ENCODE results near the gene DNAH6.

The DNAH6 gene

GRCh38 chr2:84788498-84788897 lies 272.2 kb downstream of the DNAH6 start:
- Histone ChIP-seq H3K4me1 (ENCODE audit: insufficient read depth, low read length) (no peaks in the 10 kb centered on the region), H3K36me3 (ENCODE audit: insufficient read depth, low read length) (no peaks in the 10 kb centered on the region), H3K27ac (ENCODE audit: low read length) (no peak overlapping the region), H3K4me2 (ENCODE audit: insufficient read depth, low read length) (no peak overlapping the region), H3K9me3 (ENCODE audit: insufficient read depth, low read length, severe bottlenecking) (no peaks in the 10 kb centered on the region), H3K27me3 (ENCODE audit: insufficient read depth, low read length, poor library complexity) (no peaks in the 10 kb centered on the region), H4K20me1 (ENCODE audit: insufficient read depth, low read length) (no peaks in the 10 kb centered on the region), H3K9ac (ENCODE audit: low read depth, low read length) (no peak overlapping the region), H3K79me2 (ENCODE audit: insufficient read depth, low read length) (no peaks in the 10 kb centered on the region), H2AFZ (ENCODE audit: low read depth, low read length) (no peak overlapping the region), H3K4me3 (ENCODE audit: low read depth in 1 of 2, low read length in 2 of 2) (no peak overlapping the region)
- no peak for DNase-seq
- TF ChIP-seq CTCF (IDR thresholded peaks at IDR 0.05; ENCODE audit: borderline replicate concordance, extremely low read depth, low read length, poor library complexity, severe bottlenecking): no peak
- no peak for TF ChIP-seq EZH2 (IDR thresholded peaks at IDR 0.05; ENCODE audit: borderline replicate concordance, low read depth, low read length, severe bottlenecking)
- ATAC-seq (ENCODE audit: insufficient read depth, low read depth): no peak

- Histone ChIP-seq H4K20me1 (ENCODE audit: insufficient read depth, low read length) (no peaks in the 10 kb centered on the region), H3K27ac (ENCODE audit: low read length) (no peak overlapping the region), H3K36me3 (ENCODE audit: insufficient read depth, low read length) (no peaks in the 10 kb centered on the region), H3K4me1 (ENCODE audit: insufficient read depth, low read length) (no peaks in the 10 kb centered on the region), H3K9ac (ENCODE audit: low read depth, low read length) (no peak overlapping the region), H3K4me2 (ENCODE audit: insufficient read depth, low read length) (no peak overlapping the region), H3K9me3 (ENCODE audit: insufficient read depth, low read length, severe bottlenecking) (no peaks in the 10 kb centered on the region), H3K27me3 (ENCODE audit: insufficient read depth, low read length, poor library complexity) (no peaks in the 10 kb centered on the region), H3K4me3 (ENCODE audit: low read depth in 1 of 2, low read length in 2 of 2) (no peak overlapping the region), H2AFZ (ENCODE audit: low read depth, low read length) (no peak overlapping the region), H3K79me2 (ENCODE audit: insufficient read depth, low read length) (no peaks in the 10 kb centered on the region)
- no peak for TF ChIP-seq CTCF (IDR thresholded peaks at IDR 0.05; ENCODE audit: borderline replicate concordance, extremely low read depth, low read length, poor library complexity, severe bottlenecking)
- TF ChIP-seq EZH2 (IDR thresholded peaks at IDR 0.05; ENCODE audit: borderline replicate concordance, low read depth, low read length, severe bottlenecking): no peak
- ATAC-seq (ENCODE audit: insufficient read depth, low read depth) (no peak), DNase-seq (no peak)
These were observed 276.7 kb downstream of the DNAH6 start for GRCh38 chr2:84792856-84793522.

GRCh38 chr2:84793641-84794040 lies 277.3 kb downstream of the DNAH6 start:
- H3K9ac ChIP-seq (ENCODE audit: low read depth, low read length): no peak overlapping the region
- ATAC-seq (ENCODE audit: insufficient read depth, low read depth): no peak

More at GRCh38 chr2:84793641-84794040, 277.3 kb downstream of the DNAH6 start:
- Histone ChIP-seq H3K4me1 (ENCODE audit: insufficient read depth, low read length) (no peaks in the 10 kb centered on the region), H3K9me3 (ENCODE audit: insufficient read depth, low read length, severe bottlenecking) (no peaks in the 10 kb centered on the region), H4K20me1 (ENCODE audit: insufficient read depth, low read length) (no peaks in the 10 kb centered on the region), H3K36me3 (ENCODE audit: insufficient read depth, low read length) (no peaks in the 10 kb centered on the region), H3K79me2 (ENCODE audit: insufficient read depth, low read length) (no peaks in the 10 kb centered on the region), H3K4me3 (ENCODE audit: low read depth in 1 of 2, low read length in 2 of 2) (no peak overlapping the region), H3K27me3 (ENCODE audit: insufficient read depth, low read length, poor library complexity) (no peaks in the 10 kb centered on the region), H3K27ac (ENCODE audit: low read length) (no peak overlapping the region), H3K4me2 (ENCODE audit: insufficient read depth, low read length) (no peak overlapping the region), H2AFZ (ENCODE audit: low read depth, low read length) (no peak overlapping the region)
- DNase-seq: no peak
- TF ChIP-seq EZH2 (IDR thresholded peaks at IDR 0.05; ENCODE audit: borderline replicate concordance, low read depth, low read length, severe bottlenecking) (no peak), CTCF (IDR thresholded peaks at IDR 0.05; ENCODE audit: borderline replicate concordance, extremely low read depth, low read length, poor library complexity, severe bottlenecking) (no peak)

Data from DND-41 (cell line).